Nephron progenitor cell (in vitro differentiated cells): ENCODE measurements around the gene ATP13A1.

Experiments
- DNase-seq: peaks from one replicate; pipeline ENCODE4 v3.0.0; 2021
- H3K27ac Mint-ChIP-seq: 2 replicates; pipeline ENCODE4 v1.8.0; 2021; ENCODE audit warnings: mild to moderate bottlenecking, moderate library complexity, mixed read lengths
- H3K27me3 Mint-ChIP-seq: 2 replicates; pipeline ENCODE4 v1.8.0; 2021; ENCODE audit warnings: mild to moderate bottlenecking, low read depth, mixed read lengths; ENCODE audit not compliant: poor library complexity
- H3K36me3 Mint-ChIP-seq: 2 replicates; pipeline ENCODE4 v1.8.0; 2021; ENCODE audit warnings: low read depth, mixed read lengths
- H3K4me1 Mint-ChIP-seq: 2 replicates; pipeline ENCODE4 v1.8.0; 2021; ENCODE audit warnings: mixed read lengths
- H3K4me3 Mint-ChIP-seq: 2 replicates; pipeline ENCODE4 v1.8.0; 2021; ENCODE audit warnings: mild to moderate bottlenecking, moderate library complexity, mixed read lengths
- H3K9me3 Mint-ChIP-seq: 2 replicates; pipeline ENCODE4 v1.8.0; 2021; ENCODE audit warnings: mild to moderate bottlenecking, moderate library complexity, mixed read lengths
- CTCF ChIP-seq: fragments of 200-600 bp; sonication (generic); IDR thresholded peaks from 2 replicates; pipeline ENCODE4 v1.5.0; 2021; ENCODE audit warnings: antibody characterized with exemption

Gene ATP13A1

GRCh38 chr19:19654441-19654840, 9.0 kb downstream of the ATP13A1 start:
- H3K36me3 Mint-ChIP-seq: peaks cover 39% of the 10 kb centered on the region
- no peak overlapping the region for H3K27ac Mint-ChIP-seq
- no peak overlapping the region for H3K4me3 Mint-ChIP-seq
- TF ChIP-seq CTCF: no peak
- DNase-seq: no peak
- H3K9me3 Mint-ChIP-seq: no peaks in the 10 kb centered on the region
- no peaks in the 10 kb centered on the region for H3K27me3 Mint-ChIP-seq
- no peaks in the 10 kb centered on the region for H3K4me1 Mint-ChIP-seq

GRCh38 chr19:19653597-19654147, 9.8 kb downstream of the ATP13A1 start:
- H3K27me3 Mint-ChIP-seq: no peaks in the 10 kb centered on the region
- no peaks in the 10 kb centered on the region for H3K9me3 Mint-ChIP-seq
- TF ChIP-seq CTCF: no peak
- H3K36me3 Mint-ChIP-seq: peaks cover 43% of the 10 kb centered on the region
- no peak overlapping the region for H3K27ac Mint-ChIP-seq
- no peak for DNase-seq
- H3K4me3 Mint-ChIP-seq: no peak overlapping the region
- H3K4me1 Mint-ChIP-seq: no peaks in the 10 kb centered on the region

- no peak for DNase-seq
- no peak overlapping the region for H3K4me3 Mint-ChIP-seq
- H3K27me3 Mint-ChIP-seq: no peaks in the 10 kb centered on the region
- no peaks in the 10 kb centered on the region for H3K4me1 Mint-ChIP-seq
- H3K9me3 Mint-ChIP-seq: no peaks in the 10 kb centered on the region
- TF ChIP-seq CTCF: no peak
- H3K36me3 Mint-ChIP-seq: peaks cover 44% of the 10 kb centered on the region
- H3K27ac Mint-ChIP-seq: no peak overlapping the region
Observed at GRCh38 chr19:19652482-19653295, 10.8 kb downstream of the ATP13A1 start.

GRCh38 chr19:19651076-19651475, 12.4 kb downstream of the ATP13A1 start:
- TF ChIP-seq CTCF: no peak
- peaks cover 42% of the 10 kb centered on the region for H3K36me3 Mint-ChIP-seq

GRCh38 chr19:19650331-19650730, 13.1 kb downstream of the ATP13A1 start:
- Mint-ChIP-seq H3K27ac (no peak overlapping the region), H3K4me3 (no peak overlapping the region), H3K36me3 (peaks cover 41% of the 10 kb centered on the region), H3K4me1 (no peaks in the 10 kb centered on the region), H3K27me3 (no peaks in the 10 kb centered on the region), H3K9me3 (no peaks in the 10 kb centered on the region)
- TF ChIP-seq CTCF: no peak
- DNase-seq: no peak

More at GRCh38 chr19:19651076-19651475, 12.4 kb downstream of the ATP13A1 start:
- H3K9me3 Mint-ChIP-seq: no peaks in the 10 kb centered on the region
- no peak overlapping the region for H3K27ac Mint-ChIP-seq
- no peak overlapping the region for H3K4me3 Mint-ChIP-seq
- H3K27me3 Mint-ChIP-seq: no peaks in the 10 kb centered on the region
- DNase-seq: no peak
- H3K4me1 Mint-ChIP-seq: no peaks in the 10 kb centered on the region

GRCh38 chr19:19649580-19649995, 13.9 kb downstream of the ATP13A1 start:
- no peak overlapping the region for H3K27ac Mint-ChIP-seq

More at GRCh38 chr19:19649580-19649995, 13.9 kb downstream of the ATP13A1 start:
- H3K36me3 Mint-ChIP-seq: peaks cover 40% of the 10 kb centered on the region
- DNase-seq: no peak
- peaks cover 2% of the 10 kb centered on the region for H3K27me3 Mint-ChIP-seq
- no peaks in the 10 kb centered on the region for H3K4me1 Mint-ChIP-seq
- no peak overlapping the region for H3K4me3 Mint-ChIP-seq
- no peak for TF ChIP-seq CTCF
- H3K9me3 Mint-ChIP-seq: no peaks in the 10 kb centered on the region
